B cell (primary cell): ENCODE results near the gene SP9. TPM values are rescaled to one million over a fixed set of nuclear protein-coding genes. Genes with fewer than 3 reads are reported as not detected.

Source experiments
- ATAC-seq: fragments of 200-7000 bp; cut with Tn5 transposase; one replicate; pipeline ENCODE4 v1.10.0; 2021; ENCODE audit warnings: low read depth, mild to moderate bottlenecking, moderate number of reproducible peaks, moderate library complexity
- CTCF ChIA-PET: fragments of 350-600 bp; sonication (Branson Sonifier 250); formaldehyde crosslinking; loops from one replicate; lab custom pipeline; 2021; ENCODE audit warnings: antibody characterized with exemption, inconsistent platforms; lab: Charles Lee
- POLR2A ChIA-PET: fragments of 350-600 bp; sonication (Branson Sonifier 250); formaldehyde crosslinking; loops from one replicate; lab custom pipeline; 2021; ENCODE audit warnings: antibody characterized with exemption; lab: Charles Lee
- DNase-seq: peaks from one replicate; pipeline ENCODE4 v3.0.0; 2013
- H2AFZ ChIP-seq: 2 replicates; pipeline ENCODE4 v1.6.1; 2012; ENCODE audit warnings: mild to moderate bottlenecking, low read depth, low read length; ENCODE audit not compliant: insufficient read depth, poor library complexity, severe bottlenecking
- H3K27ac ChIP-seq, 2 donors: 1 replicate in 1 of 2; 2 replicates in 1 of 2; pipeline ENCODE4 v1.5.1; 2012 to 2013; ENCODE audit warnings: low read length in 2 of 2, mild to moderate bottlenecking in 2 of 2, moderate library complexity in 1 of 2
- H3K27me3 ChIP-seq, 4 experiments: fragments of 200-600 bp in 1 of 4; sonication (generic) in 1 of 4; replicated peaks in 1 of 4; 1 replicate in 2 of 4; 2 replicates in 2 of 4; pipeline versions ENCODE4 v1.6.1 to v1.7.0; 2013 to 2016; ENCODE audit warnings: low read length in 3 of 4, mild to moderate bottlenecking in 2 of 4, mixed read lengths in 1 of 4, moderate library complexity in 1 of 4; ENCODE audit not compliant: insufficient read depth in 4 of 4, control insufficient read depth in 3 of 4; ENCODE audit errors: control extremely low read depth in 1 of 4
- H3K36me3 ChIP-seq, 2 experiments: replicated peaks in 1 of 2; 1 replicate in 1 of 2; 2 replicates in 1 of 2; pipeline versions ENCODE4 v1.6.1 to v1.7.1; 2013; ENCODE audit warnings: low read length in 1 of 2; ENCODE audit not compliant: insufficient read depth in 2 of 2, control insufficient read depth in 1 of 2; ENCODE audit errors: control extremely low read depth in 1 of 2, extremely low read depth in 1 of 2
- H3K4me1 ChIP-seq, 2 donors: fragments of 200-600 bp in 1 of 2; sonication (generic) in 1 of 2; 1 replicate in 1 of 2; 2 replicates in 1 of 2; pipeline versions ENCODE4 v1.5.1 to v1.6.1; 2013 to 2017; ENCODE audit warnings: low read length in 2 of 2; ENCODE audit not compliant: control insufficient read depth in 2 of 2, insufficient read depth in 2 of 2
- H3K4me2 ChIP-seq: replicated peaks from 2 replicates; pipeline ENCODE3; 2012; ENCODE audit warnings: mild to moderate bottlenecking, low read depth, low read length; ENCODE audit not compliant: poor library complexity, severe bottlenecking
- H3K4me3 ChIP-seq, 5 experiments: fragments of 200-600 bp in 1 of 5; sonication (generic) in 1 of 5; 1 replicate in 3 of 5; 2 replicates in 2 of 5; pipeline versions ENCODE4 v1.5.1 to v1.7.0; 2011 to 2016; ENCODE audit warnings: low read length in 4 of 5, mild to moderate bottlenecking in 4 of 5, low read depth in 2 of 5, control low read depth in 1 of 5, moderate library complexity in 1 of 5; ENCODE audit not compliant: insufficient read depth in 1 of 5; ENCODE audit errors: control extremely low read depth in 1 of 5, extremely low read depth in 1 of 5
- H3K79me2 ChIP-seq: fragments of 200-600 bp; sonication (generic); one replicate; pipeline ENCODE4 v1.6.0; 2016; ENCODE audit warnings: low read length; ENCODE audit not compliant: control insufficient read depth, insufficient read depth
- H3K9ac ChIP-seq: fragments of 200-600 bp; sonication (generic); 2 replicates; pipeline ENCODE4 v1.6.1; 2017; ENCODE audit warnings: mild to moderate bottlenecking, low read length, moderate library complexity
- H3K9me3 ChIP-seq, 3 donors: one replicate each; pipeline versions ENCODE4 v1.6.1 to v1.7.1; 2013; ENCODE audit warnings: low read length in 2 of 3; ENCODE audit not compliant: control insufficient read depth in 2 of 3, insufficient read depth in 1 of 3; ENCODE audit errors: control extremely low read depth in 1 of 3
- H4K20me1 ChIP-seq: 2 replicates; pipeline ENCODE4 v1.6.0; 2012; ENCODE audit warnings: mild to moderate bottlenecking, low read length; ENCODE audit not compliant: insufficient read depth, control insufficient read depth, poor library complexity, severe bottlenecking
- H3K27ac Mint-ChIP-seq: one replicate; pipeline ENCODE4 v1.8.0; 2021; ENCODE audit warnings: mixed read lengths
- H3K27me3 Mint-ChIP-seq: one replicate; pipeline ENCODE4 v1.8.0; 2021; ENCODE audit warnings: mixed read lengths
- H3K4me1 Mint-ChIP-seq: one replicate; pipeline ENCODE4 v1.8.0; 2021; ENCODE audit warnings: mixed read lengths
- H3K4me3 Mint-ChIP-seq: one replicate; pipeline ENCODE4 v1.8.0; 2021; ENCODE audit warnings: mixed read lengths
- H3K9me3 Mint-ChIP-seq: one replicate; pipeline ENCODE4 v1.8.0; 2022; ENCODE audit warnings: mixed read lengths; ENCODE audit not compliant: insufficient read depth
- EZH2 ChIP-seq: IDR thresholded peaks from 2 replicates; pipeline ENCODE4 v1.6.1; 2012; ENCODE audit warnings: borderline replicate concordance, low read depth, mild to moderate bottlenecking, moderate library complexity, low read length; ENCODE audit not compliant: insufficient read depth, poor library complexity, severe bottlenecking
- WGBS: methylation state at CpG from one replicate; pipeline ENCODE4 v1.1.5; 2013; ENCODE audit warnings: missing lambda C conversion rate; ENCODE audit not compliant: insufficient coverage; 5-methylcytosine and 5-hydroxymethylcytosine counted together
- intact Hi-C: fragments of 100-400 bp; cut with micrococcal nuclease; formaldehyde crosslinking; loops from one replicate; pipeline ENCODE4 v1.10.0; 2022
- polyA plus RNA-seq: library from polyadenylated mRNA; depleted of rRNA; stranded (reverse); fragments of >200 nt; gene quantifications from 2 replicates; pipeline ENCODE4 v1.2.3, GENCODE V29; 2012
- total RNA-seq, 2 donors: library from RNA; stranded (reverse); fragments of 120-200 nt in 1 of 2; gene quantifications; 1 replicate in 1 of 2; 2 replicates in 1 of 2; pipeline versions ENCODE4 v1.2.3 to v1.2.4, GENCODE V29; 2013 to 2022
- TF ChIP-seq, protein P1 (sequence below): fragments of 200-600 bp; IDR thresholded peaks from one replicate; pipeline ENCODE4 v1.8.0; 2022; ENCODE audit warnings: antibody characterized with exemption, mild to moderate bottlenecking

SP9 gene
- total and polyA plus RNA-seq, 2 donors (not counting 1 experiment from before 2014, with no cell fraction given): not detected

DNA sequence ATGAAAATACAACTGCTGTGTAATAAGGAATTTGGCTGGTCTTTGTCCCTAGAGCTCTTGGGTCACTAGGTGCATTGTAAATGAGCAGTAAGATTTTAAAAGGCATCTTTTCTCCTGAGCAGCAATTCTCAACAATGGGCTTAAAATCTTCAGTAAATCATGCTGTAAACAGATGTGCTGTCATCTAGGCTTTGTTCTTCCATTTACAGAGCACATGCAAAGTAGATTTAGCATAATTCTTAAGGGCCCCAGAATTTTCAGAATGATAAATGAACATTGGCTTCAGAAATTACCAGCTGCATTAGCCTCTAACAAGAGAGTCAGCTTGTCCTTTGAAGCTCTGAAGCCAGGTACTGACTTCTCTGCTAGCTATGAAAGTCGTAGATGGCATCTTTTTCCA is 33.9 kb downstream of the SP9 start:
- ChIA-PET CTCF (interaction anchor here (1.4 kb wide), 1 partner anchor 10 kb away, joined by 6 read pairs; no protein-coding TSS in a partner anchor), POLR2A (no interaction called here)
- Histone ChIP-seq H3K4me1 (no peaks in the 10 kb centered on the region), H3K36me3 (peaks cover 16 to 68% of the 10 kb centered on the region in 2 experiments), H2AFZ (no peak overlapping the region), H3K27ac (no peak overlapping the region), H3K9me3 (peaks cover 0 to 17% (median 16%) of the 10 kb centered on the region in 3 donors), H3K4me3 (no peak overlapping the region), H3K79me2 (peaks cover 5% of the 10 kb centered on the region), H3K27me3 (no peaks in the 10 kb centered on the region), H3K4me2 (no peak overlapping the region), H4K20me1 (peaks cover 2% of the 10 kb centered on the region), H3K9ac (no peak overlapping the region)
- Mint-ChIP-seq H3K4me1 (no peaks in the 10 kb centered on the region), H3K27me3 (no peaks in the 10 kb centered on the region), H3K9me3 (peaks cover 9% of the 10 kb centered on the region), H3K4me3 (no peak overlapping the region), H3K27ac (no peak overlapping the region)
- no peak for TF ChIP-seq EZH2
- TF ChIP-seq, protein P1, sequence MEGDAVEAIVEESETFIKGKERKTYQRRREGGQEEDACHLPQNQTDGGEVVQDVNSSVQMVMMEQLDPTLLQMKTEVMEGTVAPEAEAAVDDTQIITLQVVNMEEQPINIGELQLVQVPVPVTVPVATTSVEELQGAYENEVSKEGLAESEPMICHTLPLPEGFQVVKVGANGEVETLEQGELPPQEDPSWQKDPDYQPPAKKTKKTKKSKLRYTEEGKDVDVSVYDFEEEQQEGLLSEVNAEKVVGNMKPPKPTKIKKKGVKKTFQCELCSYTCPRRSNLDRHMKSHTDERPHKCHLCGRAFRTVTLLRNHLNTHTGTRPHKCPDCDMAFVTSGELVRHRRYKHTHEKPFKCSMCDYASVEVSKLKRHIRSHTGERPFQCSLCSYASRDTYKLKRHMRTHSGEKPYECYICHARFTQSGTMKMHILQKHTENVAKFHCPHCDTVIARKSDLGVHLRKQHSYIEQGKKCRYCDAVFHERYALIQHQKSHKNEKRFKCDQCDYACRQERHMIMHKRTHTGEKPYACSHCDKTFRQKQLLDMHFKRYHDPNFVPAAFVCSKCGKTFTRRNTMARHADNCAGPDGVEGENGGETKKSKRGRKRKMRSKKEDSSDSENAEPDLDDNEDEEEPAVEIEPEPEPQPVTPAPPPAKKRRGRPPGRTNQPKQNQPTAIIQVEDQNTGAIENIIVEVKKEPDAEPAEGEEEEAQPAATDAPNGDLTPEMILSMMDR: no peak
- DNase-seq: no peak
- ATAC-seq: no peak
- WGBS: no CpG with 5 or more reads among the region's 1 CpG
- intact Hi-C loops: no loop called here

DNA sequence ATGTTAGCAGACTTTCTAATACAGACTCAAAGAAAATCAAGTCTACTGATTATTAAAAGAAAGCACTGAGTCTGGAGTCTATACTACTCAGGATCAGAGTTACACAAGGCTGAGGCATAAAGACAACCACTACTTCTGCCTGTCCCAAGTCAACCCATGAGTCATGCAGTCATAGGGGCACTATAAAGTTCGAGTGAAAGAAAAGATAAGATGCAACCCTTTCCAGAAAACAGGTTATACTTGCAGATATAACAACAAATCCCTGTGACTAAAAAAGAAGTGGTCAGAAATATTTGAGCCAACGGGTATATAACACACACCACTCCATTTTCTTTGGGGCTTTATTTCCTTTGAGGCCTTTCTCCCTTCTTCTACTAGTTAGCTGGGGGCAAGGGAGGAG is 42.2 kb downstream of the SP9 start:
- DNase-seq (no peak), ATAC-seq (no peak)
- H3K27me3 ChIP-seq: no peaks in the 10 kb centered on the region
- H3K4me3 ChIP-seq: no peak overlapping the region
- H3K27ac ChIP-seq: no peak overlapping the region
- ChIA-PET CTCF (interaction anchor here (1.6 kb wide), 1 partner anchor 35 kb away, joined by 4 read pairs; no protein-coding TSS in a partner anchor), POLR2A (interaction anchor here (0.6 kb wide), 1 partner anchor 10 kb away, joined by 4 read pairs; no protein-coding TSS in a partner anchor)
- TF ChIP-seq, protein P1: no peak
- TF ChIP-seq EZH2: no peak
- H3K36me3 ChIP-seq: peaks cover 10 to 83% of the 10 kb centered on the region in 2 experiments
- H3K4me1 ChIP-seq: no peaks in the 10 kb centered on the region
- H3K27me3 Mint-ChIP-seq: no peaks in the 10 kb centered on the region
- intact Hi-C loops: no loop called here
- H3K9me3 Mint-ChIP-seq: no peaks in the 10 kb centered on the region
- no peaks in the 10 kb centered on the region for H3K9me3 ChIP-seq
- peaks cover 9% of the 10 kb centered on the region for H3K79me2 ChIP-seq
- no peak overlapping the region for H3K4me2 ChIP-seq
- no peak overlapping the region for H3K4me3 Mint-ChIP-seq
- H2AFZ ChIP-seq: no peak overlapping the region
- no peaks in the 10 kb centered on the region for H3K4me1 Mint-ChIP-seq
- H3K9ac ChIP-seq: no peak overlapping the region
- no peak overlapping the region for H3K27ac Mint-ChIP-seq
- WGBS: no CpG with 5 or more reads among the region's 2 CpGs
- peaks cover 22% of the 10 kb centered on the region for H4K20me1 ChIP-seq
